HL-60 (cell line): ENCODE results near the gene ID2.

Source experiments
- CTCF ChIP-seq: IDR thresholded peaks from one replicate; pipeline ENCODE4 v1.5.1; 2011; ENCODE audit warnings: low read length, control low read depth, inconsistent platforms; ENCODE audit not compliant: insufficient read depth
- POLR2AphosphoS5 ChIP-seq: IDR thresholded peaks from 2 replicates; pipeline ENCODE4 v1.6.1; 2012; ENCODE audit warnings: low read depth
- REST ChIP-seq: IDR thresholded peaks from 2 replicates; pipeline ENCODE4 v1.6.1; 2012; ENCODE audit warnings: low read depth; ENCODE audit not compliant: insufficient replicate concordance

DNA sequence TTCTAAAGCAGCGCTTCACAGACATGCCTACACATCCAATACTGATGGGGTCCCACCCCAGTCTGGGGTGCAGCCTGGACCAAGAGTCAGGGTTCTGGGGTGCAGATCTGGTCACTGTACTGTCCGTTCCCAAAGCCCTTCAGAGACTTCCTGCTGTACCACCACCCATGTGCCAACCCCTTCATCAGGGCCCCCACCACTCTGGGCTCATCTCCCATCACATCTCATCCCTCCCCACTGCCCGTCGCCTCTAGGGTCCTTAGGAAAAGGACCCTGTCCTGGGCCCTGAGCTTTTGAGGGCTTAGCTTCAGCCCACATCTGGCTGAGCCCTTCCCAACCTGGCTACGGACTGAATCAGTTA is 37.9 kb upstream of the ID2 start:
- no peak for TF ChIP-seq CTCF
- no peak for TF ChIP-seq REST
- no peak for TF ChIP-seq POLR2AphosphoS5
